ENCODE results near the gene TMEM170A.
"Not testable (repeated sequence)": the region's sequence is repeated elsewhere in the genome, so short reads cannot be mapped to it uniquely, and the experiment has no call there.

TMEM170A gene

GRCh38 chr16:75456971-75457370 lies 7.5 kb downstream of the TMEM170A start:
- no peak for DNase-seq (ENCODE audit: low read depth in 4 of 4, low spot score in 1 of 4)

- not testable (repeated sequence) for DNase-seq (ENCODE audit: low read depth in 4 of 4, low spot score in 1 of 4)
Observed at GRCh38 chr16:75456486-75456885, 8.0 kb downstream of the TMEM170A start.

- DNase-seq (ENCODE audit: low read depth in 4 of 4, low spot score in 1 of 4): no peak
Observed at GRCh38 chr16:75455677-75456076, 8.8 kb downstream of the TMEM170A start.

- DNase-seq (ENCODE audit: low read depth in 4 of 4, low spot score in 1 of 4): no peak
Observed at GRCh38 chr16:75452464-75453190, 11.9 kb downstream of the TMEM170A start.

- DNase-seq (ENCODE audit: low read depth in 4 of 4, low spot score in 1 of 4): no peak
Observed at GRCh38 chr16:75446416-75446815, 18.1 kb downstream of the TMEM170A start.

- no peak for DNase-seq (ENCODE audit: low read depth in 4 of 4, low spot score in 1 of 4)
Observed at GRCh38 chr16:75445298-75445697, 19.2 kb downstream of the TMEM170A start.

- no peak for DNase-seq (ENCODE audit: low read depth in 4 of 4, low spot score in 1 of 4)
Observed at GRCh38 chr16:75443298-75443697, 21.2 kb downstream of the TMEM170A start.

- DNase-seq (ENCODE audit: low read depth in 4 of 4, low spot score in 1 of 4): no peak
Observed at GRCh38 chr16:75433732-75434413, 30.6 kb downstream of the TMEM170A start.

GRCh38 chr16:75432828-75433731 lies 31.4 kb downstream of the TMEM170A start, which contains the start of gene CFDP1:
CFDP1 (minus strand) TSS chr16:75433503; CDS start chr16:75433352, 151 bp downstream.
- peak; percentile 88 to 94 (median 93) for DNase-seq (ENCODE audit: low read depth in 4 of 4, low spot score in 1 of 4)

- no peak for DNase-seq (ENCODE audit: low read depth in 4 of 4, low spot score in 1 of 4)
Observed at GRCh38 chr16:75429621-75430403, 34.7 kb downstream of the TMEM170A start.

GRCh38 chr16:75426524-75426923 lies 38.0 kb downstream of the TMEM170A start:
- DNase-seq (ENCODE audit: low read depth in 4 of 4, low spot score in 1 of 4): not testable (repeated sequence)

GRCh38 chr16:75424105-75424762 lies 40.3 kb downstream of the TMEM170A start:
- DNase-seq (ENCODE audit: low read depth in 4 of 4, low spot score in 1 of 4): not testable (repeated sequence)

GRCh38 chr16:75423723-75424104 lies 40.8 kb downstream of the TMEM170A start:
- DNase-seq (ENCODE audit: low read depth in 4 of 4, low spot score in 1 of 4): no peak

- no peak for DNase-seq (ENCODE audit: low read depth in 4 of 4, low spot score in 1 of 4)
Observed at GRCh38 chr16:75421820-75422126, 42.7 kb downstream of the TMEM170A start.

- DNase-seq (ENCODE audit: low read depth in 4 of 4, low spot score in 1 of 4): peak in 1 of 4 experiments; percentile 21
Observed at GRCh38 chr16:75420987-75421819, 43.3 kb downstream of the TMEM170A start.

GRCh38 chr16:75416904-75417565 lies 47.5 kb downstream of the TMEM170A start:
- no peak for DNase-seq (ENCODE audit: low read depth in 4 of 4, low spot score in 1 of 4)

- DNase-seq (ENCODE audit: low read depth in 4 of 4, low spot score in 1 of 4): no peak
Observed at GRCh38 chr16:75415169-75415905, 49.2 kb downstream of the TMEM170A start.

GRCh38 chr16:75413951-75414350 lies 50.5 kb downstream of the TMEM170A start:
- DNase-seq (ENCODE audit: low read depth in 4 of 4, low spot score in 1 of 4): no peak

Measured in stimulated activated CD4-positive, alpha-beta T cell treated with anti-CD3 and anti-CD28 coated beads, Interleukin-1b, Interleukin-23, amount 100 ng/mL, for 24 hours (primary cell).